GM12878 (cell line): Measurements from ENCODE around the gene PTPRS. TPM values are rescaled to one million over a fixed set of nuclear protein-coding genes. Genes with fewer than 3 reads are reported as not detected.

ENCODE experiments used
- ATF3 ChIP-seq: IDR thresholded peaks from 2 replicates; pipeline ENCODE4 v1.6.1; 2011; ENCODE audit warnings: low read depth, mild to moderate bottlenecking, low read length, moderate library complexity, borderline replicate concordance; ENCODE audit errors: extremely low read depth
- BACH1 ChIP-seq: fragments of 450-650 bp; IDR thresholded peaks from 2 replicates; pipeline ENCODE4 v1.6.1; 2017; ENCODE audit warnings: mild to moderate bottlenecking, borderline replicate concordance
- CREB1 ChIP-seq: IDR thresholded peaks from 2 replicates; pipeline ENCODE4 v1.6.1; 2012; ENCODE audit warnings: low read depth, mild to moderate bottlenecking, inconsistent platforms
- EGR1 ChIP-seq, 2 experiments: IDR thresholded peaks; 1 replicate in 1 of 2; 2 replicates in 1 of 2; pipeline ENCODE4 v1.6.1; 2011 to 2012; ENCODE audit warnings: low read depth in 2 of 2, low read length in 2 of 2, borderline replicate concordance in 1 of 2, mild to moderate bottlenecking in 1 of 2, moderate library complexity in 1 of 2
- JUND ChIP-seq: IDR thresholded peaks from 2 replicates; pipeline ENCODE4 v1.6.1; 2012; ENCODE audit warnings: low read depth, mild to moderate bottlenecking, low read length, improper control_type of control experiment, moderate library complexity
- MXI1 ChIP-seq: fragments of 150-350 bp; IDR thresholded peaks from 2 replicates; pipeline ENCODE4 v1.6.1; 2011; ENCODE audit warnings: low read depth, mild to moderate bottlenecking, inconsistent platforms, low read length, improper control_type of control experiment
- NR2C1 ChIP-seq: fragments of 450-650 bp; IDR thresholded peaks from 2 replicates; pipeline ENCODE4 v1.6.1; 2017; ENCODE audit warnings: antibody characterized with exemption, mild to moderate bottlenecking, moderate library complexity
- POLR2AphosphoS2 ChIP-seq: IDR thresholded peaks from 2 replicates; pipeline ENCODE4 v1.6.1; 2011; ENCODE audit warnings: low read depth, mild to moderate bottlenecking, low read length, improper control_type of control experiment, moderate library complexity
- RAD51 ChIP-seq: fragments of 450-650 bp; IDR thresholded peaks from 2 replicates; pipeline ENCODE4 v1.6.1; 2016; ENCODE audit warnings: moderate library complexity, mild to moderate bottlenecking, inconsistent platforms
- TARDBP ChIP-seq: IDR thresholded peaks from 2 replicates; pipeline ENCODE4 v1.6.1; 2016; ENCODE audit warnings: borderline replicate concordance
- TCF7 ChIP-seq: IDR thresholded peaks from 2 replicates; pipeline ENCODE4 v1.6.1; 2014; ENCODE audit warnings: antibody characterized with exemption, borderline replicate concordance
- ZNF274 ChIP-seq: IDR thresholded peaks from one replicate; pipeline ENCODE4 v1.8.0; 2011; ENCODE audit not compliant: insufficient read length, insufficient read depth
- ZNF687 ChIP-seq: fragments of 450-650 bp; IDR thresholded peaks from 2 replicates; pipeline ENCODE4 v1.6.1; 2017; ENCODE audit warnings: mild to moderate bottlenecking, moderate library complexity
- polyA plus RNA-seq, 11 experiments: library from polyadenylated mRNA; depleted of rRNA in 4 of 11; unstranded in 6 of 11; stranded (reverse) in 5 of 11; fragments of >200 nt; fragmentation: Nextera tagmentation in 4 of 11; fragmentation: Illumina TruSeq in 1 of 11; extraction: Ambion mirVana in 4 of 11; extraction: Trizol in 1 of 11; gene quantifications; 1 replicate in 1 of 11; 2 replicates in 10 of 11; pipeline versions ENCODE4 v1.2.1 to v1.2.3, GENCODE V29; 2011 to 2016; ENCODE audit warnings: inconsistent platforms in 2 of 11, missing spikeins in 2 of 11, low read depth in 1 of 11
- total RNA-seq, 4 experiments: library from RNA; depleted of rRNA in 3 of 4; stranded (reverse); fragments of >200 nt in 3 of 4; fragmentation: Illumina TruSeq in 1 of 4; extraction: Trizol in 1 of 4; gene quantifications; 2 replicates each; pipeline versions ENCODE4 v1.2.1 to v1.2.3, GENCODE V29; 2013 to 2021
- TF ChIP-seq, protein P1 (sequence below): fragments of 450-650 bp; formaldehyde crosslinking; IDR thresholded peaks from 2 replicates; pipeline ENCODE4 v1.4.0; 2020; ENCODE audit warnings: mild to moderate bottlenecking, moderate library complexity
- TF ChIP-seq, protein P2 (sequence below): fragments of 450-650 bp; IDR thresholded peaks from 2 replicates; pipeline ENCODE4 v1.6.1; 2017; ENCODE audit warnings: mild to moderate bottlenecking
- TF ChIP-seq, protein P3 (sequence below): fragments of 450-650 bp; conservative IDR thresholded peaks from 2 replicates; pipeline ENCODE4 v1.6.1; 2017; ENCODE audit warnings: mild to moderate bottlenecking, moderate library complexity

PTPRS gene
- total and polyA plus RNA-seq, 10 of the 15 experiments (the other 5 are each of a cell fraction or from before 2014, with no cell fraction given) = 0.09 to 32.1 (median 0.71) TPM

DNA sequence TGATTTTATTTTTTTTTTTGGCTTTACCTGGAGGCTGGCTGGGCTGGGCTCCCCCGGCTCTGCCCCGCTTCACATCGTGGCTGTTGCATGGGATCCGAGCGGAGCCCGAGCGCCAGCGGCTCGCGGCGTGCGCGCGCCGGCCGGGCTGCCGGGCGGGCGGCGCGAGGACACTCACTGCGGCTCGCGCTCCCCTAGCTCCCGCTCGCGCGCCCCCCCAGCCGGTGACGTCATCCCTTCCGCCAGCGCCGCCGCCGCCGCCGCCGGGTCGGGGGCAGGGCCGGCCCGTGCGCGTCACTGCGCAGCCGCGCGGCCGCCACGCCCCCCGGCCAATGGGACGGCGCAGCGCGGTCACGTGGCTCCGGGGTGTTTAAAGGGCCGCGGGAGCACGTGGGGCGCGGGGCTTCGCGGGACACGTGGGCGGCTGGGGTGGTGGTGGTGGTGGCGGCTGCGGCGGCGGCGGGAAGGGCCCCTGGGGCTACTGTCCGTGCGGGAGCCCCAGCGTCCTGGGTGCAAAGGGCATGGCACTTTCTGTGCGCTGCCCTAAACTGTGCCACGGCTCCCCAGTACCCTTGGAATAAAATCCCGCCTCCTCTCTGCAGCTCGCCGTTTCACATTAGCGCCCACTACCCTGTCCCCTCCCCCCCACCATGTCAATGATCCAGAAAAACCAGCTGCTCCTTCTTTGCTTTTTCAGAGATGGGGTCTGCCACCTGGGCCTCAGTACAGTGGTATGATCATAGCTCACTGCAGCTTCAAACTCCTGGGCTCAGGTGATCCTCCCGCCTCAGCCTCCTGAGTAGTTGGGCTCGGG, at the start of gene PTPRS (continued):
- TF ChIP-seq BACH1 (peak; percentile 39; the same call in 1 of the 2 replicates), TARDBP (no peak), MXI1 (peak; percentile 76), RAD51 (peak; percentile 13; the same call in 1 of the 2 replicates), EGR1 (IDR thresholded peaks at IDR 0.05; ENCODE audit: borderline replicate concordance in 1 of 2, low read depth in 2 of 2, low read length in 2 of 2) (no peak), JUND (peak; percentile 63; the same call in 1 of the 2 replicates), ZNF274 (no peak), NR2C1 (peak; percentile 37; the same call in 1 of the 2 replicates), CREB1 (peak; percentile 59; the same call in 1 of the 2 replicates), ATF3 (peak; percentile 73; the same call in 1 of the 2 replicates), POLR2AphosphoS2 (no peak), TCF7 (no peak), ZNF687 (0 out of 2 replicates have a peak, but pooled peaks have one; percentile 25)
- TF ChIP-seq, protein P1, sequence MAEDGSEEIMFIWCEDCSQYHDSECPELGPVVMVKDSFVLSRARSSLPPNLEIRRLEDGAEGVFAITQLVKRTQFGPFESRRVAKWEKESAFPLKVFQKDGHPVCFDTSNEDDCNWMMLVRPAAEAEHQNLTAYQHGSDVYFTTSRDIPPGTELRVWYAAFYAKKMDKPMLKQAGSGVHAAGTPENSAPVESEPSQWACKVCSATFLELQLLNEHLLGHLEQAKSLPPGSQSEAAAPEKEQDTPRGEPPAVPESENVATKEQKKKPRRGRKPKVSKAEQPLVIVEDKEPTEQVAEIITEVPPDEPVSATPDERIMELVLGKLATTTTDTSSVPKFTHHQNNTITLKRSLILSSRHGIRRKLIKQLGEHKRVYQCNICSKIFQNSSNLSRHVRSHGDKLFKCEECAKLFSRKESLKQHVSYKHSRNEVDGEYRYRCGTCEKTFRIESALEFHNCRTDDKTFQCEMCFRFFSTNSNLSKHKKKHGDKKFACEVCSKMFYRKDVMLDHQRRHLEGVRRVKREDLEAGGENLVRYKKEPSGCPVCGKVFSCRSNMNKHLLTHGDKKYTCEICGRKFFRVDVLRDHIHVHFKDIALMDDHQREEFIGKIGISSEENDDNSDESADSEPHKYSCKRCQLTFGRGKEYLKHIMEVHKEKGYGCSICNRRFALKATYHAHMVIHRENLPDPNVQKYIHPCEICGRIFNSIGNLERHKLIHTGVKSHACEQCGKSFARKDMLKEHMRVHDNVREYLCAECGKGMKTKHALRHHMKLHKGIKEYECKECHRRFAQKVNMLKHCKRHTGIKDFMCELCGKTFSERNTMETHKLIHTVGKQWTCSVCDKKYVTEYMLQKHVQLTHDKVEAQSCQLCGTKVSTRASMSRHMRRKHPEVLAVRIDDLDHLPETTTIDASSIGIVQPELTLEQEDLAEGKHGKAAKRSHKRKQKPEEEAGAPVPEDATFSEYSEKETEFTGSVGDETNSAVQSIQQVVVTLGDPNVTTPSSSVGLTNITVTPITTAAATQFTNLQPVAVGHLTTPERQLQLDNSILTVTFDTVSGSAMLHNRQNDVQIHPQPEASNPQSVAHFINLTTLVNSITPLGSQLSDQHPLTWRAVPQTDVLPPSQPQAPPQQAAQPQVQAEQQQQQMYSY (CRISPR knock-in tag) = no peak
- TF ChIP-seq, protein P2, sequence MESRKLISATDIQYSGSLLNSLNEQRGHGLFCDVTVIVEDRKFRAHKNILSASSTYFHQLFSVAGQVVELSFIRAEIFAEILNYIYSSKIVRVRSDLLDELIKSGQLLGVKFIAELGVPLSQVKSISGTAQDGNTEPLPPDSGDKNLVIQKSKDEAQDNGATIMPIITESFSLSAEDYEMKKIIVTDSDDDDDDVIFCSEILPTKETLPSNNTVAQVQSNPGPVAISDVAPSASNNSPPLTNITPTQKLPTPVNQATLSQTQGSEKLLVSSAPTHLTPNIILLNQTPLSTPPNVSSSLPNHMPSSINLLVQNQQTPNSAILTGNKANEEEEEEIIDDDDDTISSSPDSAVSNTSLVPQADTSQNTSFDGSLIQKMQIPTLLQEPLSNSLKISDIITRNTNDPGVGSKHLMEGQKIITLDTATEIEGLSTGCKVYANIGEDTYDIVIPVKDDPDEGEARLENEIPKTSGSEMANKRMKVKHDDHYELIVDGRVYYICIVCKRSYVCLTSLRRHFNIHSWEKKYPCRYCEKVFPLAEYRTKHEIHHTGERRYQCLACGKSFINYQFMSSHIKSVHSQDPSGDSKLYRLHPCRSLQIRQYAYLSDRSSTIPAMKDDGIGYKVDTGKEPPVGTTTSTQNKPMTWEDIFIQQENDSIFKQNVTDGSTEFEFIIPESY = peak; percentile 87
- TF ChIP-seq, protein P3, sequence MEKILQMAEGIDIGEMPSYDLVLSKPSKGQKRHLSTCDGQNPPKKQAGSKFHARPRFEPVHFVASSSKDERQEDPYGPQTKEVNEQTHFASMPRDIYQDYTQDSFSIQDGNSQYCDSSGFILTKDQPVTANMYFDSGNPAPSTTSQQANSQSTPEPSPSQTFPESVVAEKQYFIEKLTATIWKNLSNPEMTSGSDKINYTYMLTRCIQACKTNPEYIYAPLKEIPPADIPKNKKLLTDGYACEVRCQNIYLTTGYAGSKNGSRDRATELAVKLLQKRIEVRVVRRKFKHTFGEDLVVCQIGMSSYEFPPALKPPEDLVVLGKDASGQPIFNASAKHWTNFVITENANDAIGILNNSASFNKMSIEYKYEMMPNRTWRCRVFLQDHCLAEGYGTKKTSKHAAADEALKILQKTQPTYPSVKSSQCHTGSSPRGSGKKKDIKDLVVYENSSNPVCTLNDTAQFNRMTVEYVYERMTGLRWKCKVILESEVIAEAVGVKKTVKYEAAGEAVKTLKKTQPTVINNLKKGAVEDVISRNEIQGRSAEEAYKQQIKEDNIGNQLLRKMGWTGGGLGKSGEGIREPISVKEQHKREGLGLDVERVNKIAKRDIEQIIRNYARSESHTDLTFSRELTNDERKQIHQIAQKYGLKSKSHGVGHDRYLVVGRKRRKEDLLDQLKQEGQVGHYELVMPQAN = peak; percentile 71
